ENCODE measurements around the gene XYLT2. TPM values are rescaled to one million over a fixed set of nuclear protein-coding genes. Genes with fewer than 3 reads are reported as not detected.

XYLT2 gene
- total RNA-seq, 1 experiment from 2014 or later: 26.4 TPM

GRCh38 chr17:50361561-50362480 is 15.9 kb downstream of the XYLT2 start:
- H3K23me2 ChIP-seq (ENCODE audit: insufficient read length, low read depth, low read length, poor library complexity, severe bottlenecking): no peaks in the 10 kb centered on the region
- Mint-ChIP-seq H3K27ac (peak overlapping the region in 2 of 3 experiments; percentile 79 to 83; a peak in 6 of 7 replicates), H3K4me1 (peaks cover 38 to 40% of the 10 kb centered on the region in 2 experiments), H3K4me3 (peak overlapping the region in 1 of 2 experiments; percentile 40; a peak in 2 of 5 replicates), H3K9me3 (no peaks in the 10 kb centered on the region), H3K36me3 (ENCODE audit: insufficient read depth in 1 of 3, low read depth in 3 of 3) (peaks cover 9 to 36% (median 25%) of the 10 kb centered on the region in 3 experiments; a peak in 6 of 7 replicates), H3K27me3 (ENCODE audit: low read depth) (no peaks in the 10 kb centered on the region)
- H3K27ac ChIP-seq (ENCODE audit: insufficient read length, low read depth, low read length): no peak overlapping the region
- H3K14ac ChIP-seq (ENCODE audit: insufficient read depth, low read length): no peak overlapping the region
- no peak overlapping the region for H3K4ac ChIP-seq (ENCODE audit: low read depth, low read length)
- H3K79me2 ChIP-seq (ENCODE audit: insufficient read depth, low read length): no peaks in the 10 kb centered on the region
- no peak overlapping the region for H3T11ph ChIP-seq (ENCODE audit: low read length)
- no peak overlapping the region for H4K8ac ChIP-seq (replicated peaks; ENCODE audit: insufficient read length, low read depth, low read length)
- WGBS (ENCODE audit: extremely low coverage, insufficient read length, low lambda C conversion rate): no CpG with 5 or more reads among the region's 11 CpGs
- H2AFZ ChIP-seq (ENCODE audit: low read length): no peak overlapping the region
- TF ChIP-seq CTCF (conservative IDR thresholded peaks at IDR 0.05): peak; percentile 81
- H2AK5ac ChIP-seq (ENCODE audit: insufficient read length, low read length): no peak overlapping the region
- DNase-seq: peak; percentile 83
- H2BK5ac ChIP-seq (ENCODE audit: insufficient read length, low read length): no peak overlapping the region
- no peak overlapping the region for H3K4me2 ChIP-seq (ENCODE audit: insufficient read depth, insufficient read length, low read length)
- no peaks in the 10 kb centered on the region for H3K79me1 ChIP-seq (ENCODE audit: insufficient read depth, low read depth, low read length, poor library complexity, severe bottlenecking)
- no peak overlapping the region for H3K9ac ChIP-seq (ENCODE audit: extremely low read depth, insufficient read length, low read length)
- no peak overlapping the region for H3K23ac ChIP-seq (ENCODE audit: insufficient read length, low read depth, low read length)
- H3K27me3 ChIP-seq (ENCODE audit: insufficient read depth, low read length): no peaks in the 10 kb centered on the region
- H4K91ac ChIP-seq (ENCODE audit: insufficient read length, low read depth, low read length): no peak overlapping the region
- peaks cover 2% of the 10 kb centered on the region; the same call in 1 of the 2 replicates for H3K4me1 ChIP-seq (ENCODE audit: insufficient read depth, low read length)
- H2BK120ac ChIP-seq (ENCODE audit: low read depth, low read length, poor library complexity, severe bottlenecking): no peak overlapping the region
- no peak overlapping the region for H4K5ac ChIP-seq (ENCODE audit: insufficient read length, low read depth, low read length)
- no peak overlapping the region for H2BK20ac ChIP-seq (ENCODE audit: low read depth, low read length, poor library complexity, severe bottlenecking)
- H3K56ac ChIP-seq (ENCODE audit: insufficient read length, low read depth, low read length): no peak overlapping the region
- H2BK15ac ChIP-seq (ENCODE audit: low read depth, low read length): no peak overlapping the region
- H3K18ac ChIP-seq (ENCODE audit: insufficient read length, low read depth, low read length): no peak overlapping the region
- H3K9me3 ChIP-seq (ENCODE audit: control insufficient read depth, low read depth, low read length): no peaks in the 10 kb centered on the region
- no peak overlapping the region for H2BK12ac ChIP-seq (ENCODE audit: insufficient read length, low read depth, low read length)
- no peaks in the 10 kb centered on the region for H4K20me1 ChIP-seq (ENCODE audit: control insufficient read depth, insufficient read depth, insufficient read length)
